Progenitor cell of endocrine pancreas (in vitro differentiated cells): ENCODE results near the gene ADARB2. TPM values are rescaled to one million over a fixed set of nuclear protein-coding genes. Genes with fewer than 3 reads are reported as not detected.

Experiments
- DNase-seq: peaks from one replicate; pipeline ENCODE4 v3.0.0; 2021; ENCODE audit warnings: low spot score; ENCODE audit not compliant: unreplicated experiment
- H3K27ac Mint-ChIP-seq: 2 replicates; pipeline ENCODE4 v1.8.0; 2021; ENCODE audit warnings: mild to moderate bottlenecking, moderate library complexity, mixed read lengths
- H3K27me3 Mint-ChIP-seq: 2 replicates; pipeline ENCODE4 v1.8.0; 2021; ENCODE audit warnings: mixed read lengths
- H3K36me3 Mint-ChIP-seq: 2 replicates; pipeline ENCODE4 v1.8.0; 2022; ENCODE audit warnings: mixed read lengths; ENCODE audit not compliant: insufficient read depth
- H3K4me1 Mint-ChIP-seq: 2 replicates; pipeline ENCODE4 v1.8.0; 2021; ENCODE audit warnings: low read depth, mixed read lengths
- H3K4me3 Mint-ChIP-seq: 2 replicates; pipeline ENCODE4 v1.8.0; 2021; ENCODE audit warnings: low read depth, mild to moderate bottlenecking, moderate library complexity, mixed read lengths
- H3K9me3 Mint-ChIP-seq: 2 replicates; pipeline ENCODE4 v1.8.0; 2021; ENCODE audit warnings: low read depth, mixed read lengths
- CTCF ChIP-seq: fragments of 200-600 bp; sonication (generic); IDR thresholded peaks from one replicate; pipeline ENCODE4 v1.5.0; 2021; ENCODE audit warnings: antibody characterized with exemption, mild to moderate bottlenecking; ENCODE audit not compliant: unreplicated experiment
- total RNA-seq: library from RNA; stranded (reverse); gene quantifications from 2 replicates; pipeline ENCODE4 v1.2.1, GENCODE V29; 2021

Gene ADARB2
- total RNA-seq, 1 donor from 2014 or later, result 1.3 TPM

GRCh38 chr10:1308962-1309616 is 428.2 kb downstream of the ADARB2 start:
- H3K9me3 Mint-ChIP-seq, result no peaks in the 10 kb centered on the region
- TF ChIP-seq CTCF, result no peak
- no peak for DNase-seq
- H3K4me3 Mint-ChIP-seq, result no peak overlapping the region
- peaks cover 3% of the 10 kb centered on the region for H3K27me3 Mint-ChIP-seq
- no peak overlapping the region for H3K27ac Mint-ChIP-seq
- peaks cover 3% of the 10 kb centered on the region for H3K4me1 Mint-ChIP-seq
- H3K36me3 Mint-ChIP-seq, result no peaks in the 10 kb centered on the region

GRCh38 chr10:1308173-1308961 is 429.0 kb downstream of the ADARB2 start:
- no peak for DNase-seq
- no peaks in the 10 kb centered on the region for H3K9me3 Mint-ChIP-seq
- no peak for TF ChIP-seq CTCF
- no peak overlapping the region for H3K27ac Mint-ChIP-seq
- peaks cover 3% of the 10 kb centered on the region for H3K4me1 Mint-ChIP-seq
- H3K4me3 Mint-ChIP-seq, result no peak overlapping the region
- H3K36me3 Mint-ChIP-seq, result no peaks in the 10 kb centered on the region
- peaks cover 3% of the 10 kb centered on the region for H3K27me3 Mint-ChIP-seq

- Mint-ChIP-seq H3K4me1 (no peaks in the 10 kb centered on the region), H3K27ac (no peak overlapping the region), H3K9me3 (no peaks in the 10 kb centered on the region), H3K27me3 (peaks cover 5% of the 10 kb centered on the region), H3K4me3 (no peak overlapping the region), H3K36me3 (no peaks in the 10 kb centered on the region)
- DNase-seq, result no peak
- TF ChIP-seq CTCF, result no peak
These were observed 436.2 kb downstream of the ADARB2 start for GRCh38 chr10:1301143-1301542.

GRCh38 chr10:1300218-1300617 is 437.1 kb downstream of the ADARB2 start:
- TF ChIP-seq CTCF, result no peak
- H3K36me3 Mint-ChIP-seq, result no peaks in the 10 kb centered on the region
- H3K4me1 Mint-ChIP-seq, result peaks cover under 1% of the 10 kb centered on the region
- H3K4me3 Mint-ChIP-seq, result no peak overlapping the region
- no peak overlapping the region for H3K27ac Mint-ChIP-seq
- H3K27me3 Mint-ChIP-seq, result peaks cover 5% of the 10 kb centered on the region
- no peaks in the 10 kb centered on the region for H3K9me3 Mint-ChIP-seq
- DNase-seq, result no peak

- no peaks in the 10 kb centered on the region for H3K36me3 Mint-ChIP-seq
These were observed 438.1 kb downstream of the ADARB2 start for GRCh38 chr10:1299041-1299726.

More at GRCh38 chr10:1299041-1299726, 438.1 kb downstream of the ADARB2 start:
- Mint-ChIP-seq H3K27ac (no peak overlapping the region), H3K27me3 (peaks cover 8% of the 10 kb centered on the region), H3K9me3 (no peaks in the 10 kb centered on the region), H3K4me3 (no peak overlapping the region), H3K4me1 (peaks cover 8% of the 10 kb centered on the region)
- no peak for TF ChIP-seq CTCF
- DNase-seq, result peak; percentile 0
